ENCODE data around the gene DTNB.

Gene DTNB

GRCh38 chr2:25490217-25490616 lies 183.2 kb downstream of the DTNB start:
- TF ChIP-seq CEBPB (IDR thresholded peaks at IDR 0.05) (no peak), USF1 (IDR thresholded peaks at IDR 0.05) (no peak), CREB1 (IDR thresholded peaks at IDR 0.05; ENCODE audit: low read depth) (no peak), RAD21 (IDR thresholded peaks at IDR 0.05; ENCODE audit: low read depth) (no peak), FOXM1 (IDR thresholded peaks at IDR 0.05; ENCODE audit: borderline replicate concordance, low read depth) (no peak), TCF12 (IDR thresholded peaks at IDR 0.05; ENCODE audit: low read depth) (no peak), MAX (IDR thresholded peaks at IDR 0.05) (no peak), TAF1 (IDR thresholded peaks at IDR 0.05; ENCODE audit: low read depth) (no peak), EP300 (IDR thresholded peaks at IDR 0.05; ENCODE audit: borderline replicate concordance) (no peak), REST (IDR thresholded peaks at IDR 0.05; ENCODE audit: low read depth) (no peak), EGR1 (IDR thresholded peaks at IDR 0.05) (no peak), ZBTB7A (IDR thresholded peaks at IDR 0.05; ENCODE audit: low read depth) (no peak), YY1 (IDR thresholded peaks at IDR 0.05; ENCODE audit: low read depth) (no peak), TEAD4 (IDR thresholded peaks at IDR 0.05) (no peak), NFIC (IDR thresholded peaks at IDR 0.05) (no peak)

- TF ChIP-seq TCF12 (IDR thresholded peaks at IDR 0.05; ENCODE audit: low read depth) (no peak), REST (IDR thresholded peaks at IDR 0.05; ENCODE audit: low read depth) (no peak), TAF1 (IDR thresholded peaks at IDR 0.05; ENCODE audit: low read depth) (no peak), CREB1 (IDR thresholded peaks at IDR 0.05; ENCODE audit: low read depth) (no peak), TEAD4 (IDR thresholded peaks at IDR 0.05) (no peak), ZBTB7A (IDR thresholded peaks at IDR 0.05; ENCODE audit: low read depth) (no peak), EGR1 (IDR thresholded peaks at IDR 0.05) (no peak), MAX (IDR thresholded peaks at IDR 0.05) (no peak), EP300 (IDR thresholded peaks at IDR 0.05; ENCODE audit: borderline replicate concordance) (no peak), USF1 (IDR thresholded peaks at IDR 0.05) (no peak), FOXM1 (IDR thresholded peaks at IDR 0.05; ENCODE audit: borderline replicate concordance, low read depth) (no peak), NFIC (IDR thresholded peaks at IDR 0.05) (no peak), RAD21 (IDR thresholded peaks at IDR 0.05; ENCODE audit: low read depth) (no peak), CEBPB (IDR thresholded peaks at IDR 0.05) (no peak), YY1 (IDR thresholded peaks at IDR 0.05; ENCODE audit: low read depth) (no peak)
These were observed 183.7 kb downstream of the DTNB start for GRCh38 chr2:25489631-25490030.

- TF ChIP-seq ZBTB7A (IDR thresholded peaks at IDR 0.05; ENCODE audit: low read depth) = no peak
These were observed 189.6 kb downstream of the DTNB start for GRCh38 chr2:25483607-25484266.

- TF ChIP-seq RAD21 (IDR thresholded peaks at IDR 0.05; ENCODE audit: low read depth) (no peak), REST (IDR thresholded peaks at IDR 0.05; ENCODE audit: low read depth) (no peak), TAF1 (IDR thresholded peaks at IDR 0.05; ENCODE audit: low read depth) (no peak), EGR1 (IDR thresholded peaks at IDR 0.05) (no peak), TCF12 (IDR thresholded peaks at IDR 0.05; ENCODE audit: low read depth) (no peak), MAX (IDR thresholded peaks at IDR 0.05) (no peak)
These were observed 191.0 kb downstream of the DTNB start for GRCh38 chr2:25482341-25482740.
